ENCODE results near the gene DRAM1.

- TF ChIP-seq CTCF (IDR thresholded peaks at IDR 0.05; ENCODE audit: low read depth, low read length): no peak
- no peak for TF ChIP-seq EZH2phosphoT487 (IDR thresholded peaks at IDR 0.05; ENCODE audit: low read depth)
Observed at GRCh38 chr12:101931498-101932326, 54.3 kb downstream of the DRAM1 start.
